ENCODE results near the gene HVCN1. TPM values are rescaled to one million over a fixed set of nuclear protein-coding genes. Genes with fewer than 3 reads are reported as not detected.

HVCN1 gene
- total and polyA plus RNA-seq, 4 donors: 9.1 to 16.7 (median 10.8) TPM

- no peaks in the 10 kb centered on the region for H3K9me3 ChIP-seq (ENCODE audit: control insufficient read depth in 4 of 4, insufficient read depth in 3 of 4, low read length in 3 of 4)
- H3K27ac ChIP-seq (ENCODE audit: low read depth in 1 of 2, low read length in 1 of 2): no peak overlapping the region
- TF ChIP-seq, protein P1, sequence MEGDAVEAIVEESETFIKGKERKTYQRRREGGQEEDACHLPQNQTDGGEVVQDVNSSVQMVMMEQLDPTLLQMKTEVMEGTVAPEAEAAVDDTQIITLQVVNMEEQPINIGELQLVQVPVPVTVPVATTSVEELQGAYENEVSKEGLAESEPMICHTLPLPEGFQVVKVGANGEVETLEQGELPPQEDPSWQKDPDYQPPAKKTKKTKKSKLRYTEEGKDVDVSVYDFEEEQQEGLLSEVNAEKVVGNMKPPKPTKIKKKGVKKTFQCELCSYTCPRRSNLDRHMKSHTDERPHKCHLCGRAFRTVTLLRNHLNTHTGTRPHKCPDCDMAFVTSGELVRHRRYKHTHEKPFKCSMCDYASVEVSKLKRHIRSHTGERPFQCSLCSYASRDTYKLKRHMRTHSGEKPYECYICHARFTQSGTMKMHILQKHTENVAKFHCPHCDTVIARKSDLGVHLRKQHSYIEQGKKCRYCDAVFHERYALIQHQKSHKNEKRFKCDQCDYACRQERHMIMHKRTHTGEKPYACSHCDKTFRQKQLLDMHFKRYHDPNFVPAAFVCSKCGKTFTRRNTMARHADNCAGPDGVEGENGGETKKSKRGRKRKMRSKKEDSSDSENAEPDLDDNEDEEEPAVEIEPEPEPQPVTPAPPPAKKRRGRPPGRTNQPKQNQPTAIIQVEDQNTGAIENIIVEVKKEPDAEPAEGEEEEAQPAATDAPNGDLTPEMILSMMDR (IDR thresholded peaks at IDR 0.05; ENCODE audit: control extremely low read depth, extremely low read depth): no peak
- DNase-seq (peak in 1 of 3 donors; percentile 17), ATAC-seq (ENCODE audit: insufficient read depth, low FRiP score) (no peak)
- H3K27me3 ChIP-seq (ENCODE audit: control insufficient read depth in 3 of 3, insufficient read depth in 3 of 3, low read length in 2 of 3): no peaks in the 10 kb centered on the region
- no peak overlapping the region for H3K9ac ChIP-seq (ENCODE audit: insufficient read depth in 1 of 2, low read length in 2 of 2)
- no peak overlapping the region for H3K4me3 ChIP-seq
- peaks cover 7 to 40% (median 27%) of the 10 kb centered on the region in 4 donors for H3K36me3 ChIP-seq (ENCODE audit: control insufficient read depth in 4 of 4, insufficient read depth in 4 of 4, low read length in 4 of 4)
- H3K4me1 ChIP-seq (ENCODE audit: control insufficient read depth in 5 of 5, insufficient read depth in 5 of 5, low read length in 5 of 5): peaks cover 0 to 2% (median 0%) of the 10 kb centered on the region in 5 donors
- WGBS, 2 donors: 68 to 76% methylated on average over 11 of the region's 11 CpGs
Observed at GRCh38 chr12:110649341-110649847, 39.5 kb downstream of the HVCN1 start.

GRCh38 chr12:110647631-110648040 is 41.3 kb downstream of the HVCN1 start:
- H3K27ac ChIP-seq (ENCODE audit: low read depth in 1 of 2, low read length in 1 of 2): no peak overlapping the region
- no peak overlapping the region for H3K4me3 ChIP-seq
- H3K36me3 ChIP-seq (ENCODE audit: control insufficient read depth in 4 of 4, insufficient read depth in 4 of 4, low read length in 4 of 4): peaks cover 7 to 44% (median 25%) of the 10 kb centered on the region in 4 donors
- no peak for ATAC-seq (ENCODE audit: insufficient read depth, low FRiP score)
- 44 to 65% methylated on average over 7 of the region's 7 CpGs for WGBS, 2 donors
- H3K27me3 ChIP-seq (ENCODE audit: control insufficient read depth in 3 of 3, insufficient read depth in 3 of 3, low read length in 2 of 3): no peaks in the 10 kb centered on the region
- peaks cover 0 to 2% (median 0%) of the 10 kb centered on the region in 5 donors for H3K4me1 ChIP-seq (ENCODE audit: control insufficient read depth in 5 of 5, insufficient read depth in 5 of 5, low read length in 5 of 5)
- DNase-seq: no peak
- no peak overlapping the region for H3K9ac ChIP-seq (ENCODE audit: insufficient read depth in 1 of 2, low read length in 2 of 2)
- H3K9me3 ChIP-seq (ENCODE audit: control insufficient read depth in 4 of 4, insufficient read depth in 3 of 4, low read length in 3 of 4): no peaks in the 10 kb centered on the region
- TF ChIP-seq, protein P1 (IDR thresholded peaks at IDR 0.05; ENCODE audit: control extremely low read depth, extremely low read depth): no peak

DNA sequence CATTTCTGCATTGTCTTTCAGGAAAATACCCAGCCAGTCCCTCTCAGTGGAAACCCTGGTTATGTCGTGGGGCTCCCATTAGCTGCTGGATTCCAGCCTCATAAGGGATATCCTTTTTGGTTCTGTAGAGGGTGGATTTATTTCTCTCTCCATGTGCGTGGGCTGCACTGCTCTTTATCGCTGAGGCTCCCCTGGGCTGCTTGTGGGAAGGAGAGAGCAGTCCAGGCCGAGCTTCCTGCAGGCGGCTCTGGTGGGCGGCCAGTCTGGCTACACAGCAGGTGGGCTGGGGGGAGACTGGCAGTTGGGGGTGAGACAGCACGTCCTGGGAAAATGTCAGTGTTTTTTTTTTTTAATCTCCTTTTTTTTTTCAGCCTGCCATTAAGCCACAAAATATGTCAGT is 47.4 kb downstream of the HVCN1 start:
- DNase-seq (no peak), ATAC-seq (ENCODE audit: insufficient read depth, low FRiP score) (no peak)
- 58 to 71% methylated on average over 7 of the region's 7 CpGs for whole genome bisulfite sequencing, 2 donors

More for the DNA sequence above, 47.4 kb downstream of the HVCN1 start:
- Histone ChIP-seq H3K27me3 (ENCODE audit: control insufficient read depth in 3 of 3, insufficient read depth in 3 of 3, low read length in 2 of 3) (no peaks in the 10 kb centered on the region), H3K36me3 (ENCODE audit: control insufficient read depth in 4 of 4, insufficient read depth in 4 of 4, low read length in 4 of 4) (peaks cover 0 to 30% (median 7%) of the 10 kb centered on the region in 4 donors), H3K9me3 (ENCODE audit: control insufficient read depth in 4 of 4, insufficient read depth in 3 of 4, low read length in 3 of 4) (no peaks in the 10 kb centered on the region), H3K4me3 (no peak overlapping the region), H3K9ac (ENCODE audit: insufficient read depth in 1 of 2, low read length in 2 of 2) (no peak overlapping the region), H3K27ac (ENCODE audit: low read depth in 1 of 2, low read length in 1 of 2) (no peak overlapping the region), H3K4me1 (ENCODE audit: control insufficient read depth in 5 of 5, insufficient read depth in 5 of 5, low read length in 5 of 5) (no peaks in the 10 kb centered on the region)
- TF ChIP-seq, protein P1 (IDR thresholded peaks at IDR 0.05; ENCODE audit: control extremely low read depth, extremely low read depth): no peak

Measured in lung (tissue), 12 donors.